B cell (primary cell): Measurements from ENCODE around the gene RBMS3.

ENCODE experiments used
- EZH2 ChIP-seq: IDR thresholded peaks from 2 replicates; pipeline ENCODE4 v1.6.1; 2012; ENCODE audit warnings: borderline replicate concordance, low read depth, mild to moderate bottlenecking, moderate library complexity, low read length; ENCODE audit not compliant: insufficient read depth, poor library complexity, severe bottlenecking
- TF ChIP-seq, protein P1 (sequence below): fragments of 200-600 bp; IDR thresholded peaks from one replicate; pipeline ENCODE4 v1.8.0; 2022; ENCODE audit warnings: antibody characterized with exemption, mild to moderate bottlenecking

DNA sequence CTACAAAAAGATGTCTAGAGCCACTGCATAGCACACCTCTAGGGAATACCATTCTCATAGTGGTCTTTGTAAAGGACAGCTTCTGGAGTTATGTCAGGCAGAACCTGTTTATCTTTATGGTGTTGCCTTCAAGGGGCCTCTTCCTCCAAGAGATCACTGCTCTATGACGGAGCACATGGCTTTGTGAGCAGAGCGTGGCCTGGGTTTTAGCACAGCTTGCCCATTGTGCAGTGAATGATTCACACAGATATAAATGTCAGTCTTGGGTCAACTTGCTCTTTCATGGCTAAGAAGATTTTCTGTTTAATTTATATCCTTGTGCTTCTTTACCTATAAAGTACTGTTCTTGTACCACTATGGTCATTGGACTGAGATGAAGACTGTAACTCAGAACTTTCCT lies 41.5 kb upstream of the RBMS3 start:
- TF ChIP-seq, protein P1, sequence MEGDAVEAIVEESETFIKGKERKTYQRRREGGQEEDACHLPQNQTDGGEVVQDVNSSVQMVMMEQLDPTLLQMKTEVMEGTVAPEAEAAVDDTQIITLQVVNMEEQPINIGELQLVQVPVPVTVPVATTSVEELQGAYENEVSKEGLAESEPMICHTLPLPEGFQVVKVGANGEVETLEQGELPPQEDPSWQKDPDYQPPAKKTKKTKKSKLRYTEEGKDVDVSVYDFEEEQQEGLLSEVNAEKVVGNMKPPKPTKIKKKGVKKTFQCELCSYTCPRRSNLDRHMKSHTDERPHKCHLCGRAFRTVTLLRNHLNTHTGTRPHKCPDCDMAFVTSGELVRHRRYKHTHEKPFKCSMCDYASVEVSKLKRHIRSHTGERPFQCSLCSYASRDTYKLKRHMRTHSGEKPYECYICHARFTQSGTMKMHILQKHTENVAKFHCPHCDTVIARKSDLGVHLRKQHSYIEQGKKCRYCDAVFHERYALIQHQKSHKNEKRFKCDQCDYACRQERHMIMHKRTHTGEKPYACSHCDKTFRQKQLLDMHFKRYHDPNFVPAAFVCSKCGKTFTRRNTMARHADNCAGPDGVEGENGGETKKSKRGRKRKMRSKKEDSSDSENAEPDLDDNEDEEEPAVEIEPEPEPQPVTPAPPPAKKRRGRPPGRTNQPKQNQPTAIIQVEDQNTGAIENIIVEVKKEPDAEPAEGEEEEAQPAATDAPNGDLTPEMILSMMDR, result no peak
- no peak for TF ChIP-seq EZH2
